OCI-LY7 (cell line): ENCODE data around the gene TMEM182. TPM values are rescaled to one million over a fixed set of nuclear protein-coding genes. Genes with fewer than 3 reads are reported as not detected.

ENCODE experiments used
- BruUV-seq: library from RNA; stranded (reverse); fragments of 400-500 nt; replicated peaks from 2 replicates; lab custom pipeline; 2021; lab: Mats Ljungman, UMichigan
- CTCF ChIA-PET: fragments of 300-600 bp; sonication (Branson Sonifier 250); formaldehyde crosslinking; loops from one replicate; lab custom pipeline; 2022; ENCODE audit warnings: antibody characterized with exemption; ENCODE audit not compliant: unreplicated experiment; lab: Charles Lee
- POLR2A ChIA-PET: fragments of 300-600 bp; sonication (Branson Sonifier 250); formaldehyde crosslinking; loops from one replicate; lab custom pipeline; 2022; ENCODE audit warnings: antibody characterized with exemption; lab: Charles Lee
- DNase-seq: peaks from one replicate; pipeline ENCODE4 v3.0.0-alpha.2; 2015; ENCODE audit warnings: low spot score
- H2AFZ ChIP-seq: fragments of 200-600 bp; sonication (generic), shearing (Covaris generic); 2 replicates; pipeline ENCODE4 v1.6.1; 2014; ENCODE audit warnings: mild to moderate bottlenecking, antibody characterized with exemption, low read length, moderate library complexity
- H3K27ac ChIP-seq: fragments of 200-600 bp; sonication (generic); 2 replicates; pipeline ENCODE4 v1.5.1; 2014; ENCODE audit warnings: mixed run types, low read depth, mild to moderate bottlenecking, moderate library complexity, low read length, inconsistent platforms; ENCODE audit not compliant: poor library complexity, severe bottlenecking
- H3K36me3 ChIP-seq: fragments of 200-600 bp; sonication (generic); 2 replicates; pipeline ENCODE4 v1.6.1; 2014; ENCODE audit warnings: mild to moderate bottlenecking, antibody characterized with exemption, low read length, moderate library complexity, mixed read lengths; ENCODE audit not compliant: insufficient read depth
- H3K4me1 ChIP-seq: fragments of 200-600 bp; sonication (generic); 2 replicates; pipeline ENCODE4 v1.5.1; 2014; ENCODE audit warnings: mild to moderate bottlenecking, low read length; ENCODE audit not compliant: insufficient read depth, poor library complexity, severe bottlenecking
- H3K4me2 ChIP-seq: fragments of 200-600 bp; sonication (generic); 2 replicates; pipeline ENCODE4 v1.6.1; 2014; ENCODE audit warnings: mild to moderate bottlenecking, low read length
- H3K4me3 ChIP-seq: fragments of 200-600 bp; sonication (generic); 2 replicates; pipeline ENCODE4 v1.5.1; 2014; ENCODE audit warnings: mild to moderate bottlenecking, low read depth, low read length; ENCODE audit not compliant: poor library complexity, severe bottlenecking
- H3K79me2 ChIP-seq: fragments of 200-600 bp; sonication (generic); 2 replicates; pipeline ENCODE4 v1.6.1; 2016; ENCODE audit warnings: low read depth, mild to moderate bottlenecking, low read length, moderate library complexity, mixed read lengths; ENCODE audit not compliant: insufficient read depth
- H3K9me2 ChIP-seq: fragments of 200-600 bp; sonication (generic); 2 replicates; pipeline ENCODE4 v1.6.1; 2016; ENCODE audit warnings: mild to moderate bottlenecking, low read length, mixed read lengths; ENCODE audit not compliant: insufficient read depth
- H3K9me3 ChIP-seq: fragments of 200-600 bp; sonication (generic); 2 replicates; pipeline ENCODE4 v1.6.1; 2014; ENCODE audit warnings: mild to moderate bottlenecking, mixed run types, low read length, mixed read lengths
- H4K20me1 ChIP-seq: fragments of 200-600 bp; sonication (generic); 2 replicates; pipeline ENCODE4 v1.6.1; 2014; ENCODE audit warnings: mild to moderate bottlenecking, antibody characterized with exemption, low read length, moderate library complexity, mixed read lengths; ENCODE audit not compliant: insufficient read depth
- CTCF ChIP-seq: fragments of 200-600 bp; sonication (generic); conservative IDR thresholded peaks from 2 replicates; pipeline ENCODE4 v1.5.1; 2014; ENCODE audit warnings: mild to moderate bottlenecking, antibody characterized with exemption, low read length, moderate library complexity, mixed read lengths
- EZH2phosphoT487 ChIP-seq: fragments of 200-600 bp; sonication (generic); IDR thresholded peaks from 2 replicates; pipeline ENCODE4 v1.6.1; 2018; ENCODE audit warnings: low read depth, borderline replicate concordance, mild to moderate bottlenecking, mixed run types, antibody characterized with exemption, low read length, moderate library complexity, mixed read lengths
- intact Hi-C: fragments of 100-400 bp; cut with micrococcal nuclease; formaldehyde crosslinking; loops from one replicate; pipeline ENCODE4 v1.10.0; 2022; ENCODE audit not compliant: unreplicated experiment
- total RNA-seq, 2 experiments: library from RNA; depleted of rRNA in 1 of 2; stranded (reverse); fragments of >200 nt in 1 of 2; shearing (Covaris generic) in 1 of 2; gene quantifications; 2 replicates each; pipeline ENCODE4 v1.2.3, GENCODE V29; 2014 to 2022

Gene TMEM182
- total RNA-seq, 2 experiments from 2014 or later = 2.1 to 3.2 TPM

- H3K4me1 ChIP-seq = no peaks in the 10 kb centered on the region
- no peak for DNase-seq
- H3K27ac ChIP-seq = no peak overlapping the region
- ChIA-PET CTCF (no interaction called here), POLR2A (no interaction called here)
- no peak overlapping the region for H3K4me3 ChIP-seq
- no peaks in the 10 kb centered on the region for H3K79me2 ChIP-seq
- intact Hi-C loops = no loop called here
- no peaks in the 10 kb centered on the region for H3K9me2 ChIP-seq
- no peak overlapping the region for H2AFZ ChIP-seq
- H4K20me1 ChIP-seq = no peaks in the 10 kb centered on the region
- H3K9me3 ChIP-seq = no peaks in the 10 kb centered on the region
- TF ChIP-seq EZH2phosphoT487 (no peak), CTCF (no peak)
- no TSS peak for BruUV-seq
- no peaks in the 10 kb centered on the region for H3K36me3 ChIP-seq
- no peak overlapping the region for H3K4me2 ChIP-seq
Measured at GRCh38 chr2:102770506-102770905, 8.7 kb downstream of the TMEM182 start.

- BruUV-seq = no TSS peak
- ChIA-PET POLR2A (no interaction called here), CTCF (no interaction called here)
- Histone ChIP-seq H3K4me3 (no peak overlapping the region), H3K36me3 (no peaks in the 10 kb centered on the region), H4K20me1 (no peaks in the 10 kb centered on the region), H2AFZ (no peak overlapping the region), H3K27ac (no peak overlapping the region), H3K4me1 (no peaks in the 10 kb centered on the region), H3K4me2 (no peak overlapping the region), H3K79me2 (no peaks in the 10 kb centered on the region), H3K9me3 (no peaks in the 10 kb centered on the region), H3K9me2 (no peaks in the 10 kb centered on the region)
- intact Hi-C loops = no loop called here
- TF ChIP-seq CTCF (no peak), EZH2phosphoT487 (no peak)
- no peak for DNase-seq
Measured at GRCh38 chr2:102771114-102771513, 9.3 kb downstream of the TMEM182 start.

- intact Hi-C loops = no loop called here
- H3K4me2 ChIP-seq = no peak overlapping the region
- H3K79me2 ChIP-seq = no peaks in the 10 kb centered on the region
- H3K36me3 ChIP-seq = no peaks in the 10 kb centered on the region
- no peaks in the 10 kb centered on the region for H4K20me1 ChIP-seq
- TF ChIP-seq EZH2phosphoT487 = no peak
- TF ChIP-seq CTCF = no peak
- BruUV-seq = no TSS peak
- no peaks in the 10 kb centered on the region for H3K9me3 ChIP-seq
- no peaks in the 10 kb centered on the region for H3K4me1 ChIP-seq
- POLR2A ChIA-PET = no interaction called here
- no peak overlapping the region for H2AFZ ChIP-seq
- CTCF ChIA-PET = interaction anchor here (0.5 to 0.6 kb wide), 2 partner anchors 34 to 91 kb away, joined by 3 to 4 read pairs; no protein-coding TSS in a partner anchor
- no peak for DNase-seq
- no peaks in the 10 kb centered on the region for H3K9me2 ChIP-seq
- H3K27ac ChIP-seq = no peak overlapping the region
- H3K4me3 ChIP-seq = no peak overlapping the region
Measured at GRCh38 chr2:102772659-102773058, 10.8 kb downstream of the TMEM182 start.
